HEK293T (cell line): Measurements from ENCODE around the gene CDC42.
"Not testable (repeated sequence)": the region's sequence is repeated elsewhere in the genome, so short reads cannot be mapped to it uniquely, and the experiment has no call there.

Source experiments
- ARNT ChIP-seq: fragments of 450-650 bp; IDR thresholded peaks from 2 replicates; pipeline ENCODE4 v1.6.1; 2017; ENCODE audit warnings: mild to moderate bottlenecking
- BHLHE40 ChIP-seq: fragments of 450-650 bp; IDR thresholded peaks from 2 replicates; pipeline ENCODE4 v1.6.1; 2016; ENCODE audit warnings: mild to moderate bottlenecking, moderate library complexity, borderline replicate concordance
- CTBP1 ChIP-seq: fragments of 450-650 bp; IDR thresholded peaks from 2 replicates; pipeline ENCODE4 v1.6.1; 2016; ENCODE audit warnings: borderline replicate concordance
- ELF4 ChIP-seq: fragments of 450-650 bp; IDR thresholded peaks from 2 replicates; pipeline ENCODE4 v1.6.1; 2017; ENCODE audit warnings: antibody characterized with exemption
- FOXA1 ChIP-seq: fragments of 450-650 bp; IDR thresholded peaks from 2 replicates; pipeline ENCODE4 v1.6.1; 2016; ENCODE audit warnings: mild to moderate bottlenecking
- FOXK2 ChIP-seq: fragments of 450-650 bp; IDR thresholded peaks from 2 replicates; pipeline ENCODE4 v1.6.1; 2016; ENCODE audit warnings: mild to moderate bottlenecking
- FOXM1 ChIP-seq: fragments of 450-650 bp; IDR thresholded peaks from 2 replicates; pipeline ENCODE4 v1.6.1; 2017; ENCODE audit warnings: mild to moderate bottlenecking, borderline replicate concordance
- NFRKB ChIP-seq: fragments of 450-650 bp; IDR thresholded peaks from 2 replicates; pipeline ENCODE4 v1.6.1; 2016; ENCODE audit warnings: mild to moderate bottlenecking, moderate library complexity
- PKNOX1 ChIP-seq: fragments of 450-650 bp; IDR thresholded peaks from 2 replicates; pipeline ENCODE4 v1.6.1; 2016
- SUZ12 ChIP-seq: fragments of 450-650 bp; IDR thresholded peaks from 2 replicates; pipeline ENCODE4 v1.6.1; 2016; ENCODE audit warnings: mild to moderate bottlenecking

GRCh38 chr1:22006736-22007135 is 45.8 kb upstream of the CDC42 start:
- not testable (repeated sequence) for TF ChIP-seq FOXK2, CTBP1, ELF4, SUZ12, FOXM1, NFRKB, FOXA1, PKNOX1, ARNT, BHLHE40
